Retinal pigment epithelial cell (primary cell): ENCODE results near the gene RGS6.

Experiments
- DNase-seq: peaks from one replicate; pipeline ENCODE4 v3.0.0-alpha.2; 2010; ENCODE audit warnings: low read depth
- H3K4me3 ChIP-seq: 2 replicates; pipeline ENCODE4 v1.5.1; 2011; ENCODE audit warnings: mild to moderate bottlenecking, low read length, control low read depth, moderate library complexity
- CTCF ChIP-seq: conservative IDR thresholded peaks from 2 replicates; pipeline ENCODE4 v1.5.1; 2011; ENCODE audit warnings: low read depth, low read length, control low read depth, inconsistent platforms

The RGS6 gene

GRCh38 chr14:72270749-72271148 lies 338.5 kb downstream of the RGS6 start:
- no peak for TF ChIP-seq CTCF
- H3K4me3 ChIP-seq = no peak overlapping the region
- DNase-seq = no peak

DNA sequence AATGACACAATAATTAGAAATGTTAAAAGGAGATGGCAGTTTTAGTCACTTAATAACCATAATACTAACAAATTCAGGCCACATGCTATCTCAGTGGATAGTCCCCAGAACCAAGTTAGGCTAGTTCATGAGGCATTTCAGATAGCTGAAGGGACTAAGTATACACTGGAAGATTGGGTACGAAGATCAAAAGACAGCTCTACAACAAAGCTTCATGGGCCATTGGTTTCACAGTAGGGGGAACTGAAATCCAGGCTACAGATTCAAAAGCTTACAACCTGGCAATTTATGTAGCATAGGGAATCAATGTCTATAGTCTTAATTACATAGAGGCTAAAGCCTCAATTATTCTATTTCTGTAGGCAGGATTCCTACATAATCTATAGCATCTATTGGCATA lies 343.0 kb downstream of the RGS6 start:
- H3K4me3 ChIP-seq = no peak overlapping the region
- no peak for DNase-seq
- no peak for TF ChIP-seq CTCF

- TF ChIP-seq CTCF = no peak
- H3K4me3 ChIP-seq = no peak overlapping the region
- no peak for DNase-seq
Measured at GRCh38 chr14:72278316-72278715, 346.1 kb downstream of the RGS6 start.

GRCh38 chr14:72284176-72284575 lies 351.9 kb downstream of the RGS6 start:
- no peak for TF ChIP-seq CTCF
- no peak for DNase-seq

DNA sequence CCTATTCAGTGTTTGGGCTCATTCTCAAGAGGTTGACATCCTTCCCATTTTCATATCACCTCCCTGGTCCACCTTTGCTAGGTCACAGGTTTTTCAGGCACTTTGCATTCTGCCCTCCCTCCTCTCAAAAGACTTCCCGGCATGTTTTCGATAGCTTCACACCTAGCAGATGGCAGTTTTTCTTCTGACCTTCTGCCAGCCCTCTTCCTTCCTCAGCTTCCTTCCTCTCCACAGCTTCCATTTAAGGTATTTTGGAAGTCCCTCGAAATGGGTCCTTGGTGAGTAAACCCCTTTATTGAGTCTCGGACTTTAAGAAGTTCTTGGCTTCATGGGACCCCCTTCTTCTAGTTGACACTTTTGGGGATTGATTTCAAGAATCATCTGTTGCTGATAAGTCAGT lies 358.0 kb downstream of the RGS6 start:
- no peak for DNase-seq
- no peak overlapping the region for H3K4me3 ChIP-seq
- TF ChIP-seq CTCF = no peak

More at GRCh38 chr14:72284176-72284575, 351.9 kb downstream of the RGS6 start:
- H3K4me3 ChIP-seq = no peak overlapping the region

GRCh38 chr14:72291908-72292688 lies 359.9 kb downstream of the RGS6 start:
- TF ChIP-seq CTCF = peak; percentile 81
- no peak for DNase-seq
- no peak overlapping the region for H3K4me3 ChIP-seq

DNA sequence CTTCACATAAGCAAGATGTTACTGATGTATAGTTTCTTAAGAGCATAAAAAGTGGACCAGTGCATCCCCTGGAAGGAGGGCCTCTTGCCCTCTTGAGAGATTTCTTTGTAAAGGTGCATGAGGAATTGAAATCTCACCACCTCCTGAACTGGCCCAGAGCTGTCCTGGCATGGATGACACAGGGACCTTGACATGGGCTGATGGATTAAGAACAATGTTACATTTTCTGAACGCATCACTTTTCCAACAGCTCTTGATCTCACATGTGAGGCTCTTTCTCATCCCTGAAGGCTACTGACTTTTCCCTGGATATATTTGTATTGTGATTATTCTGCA lies 360.4 kb downstream of the RGS6 start:
- no peak for DNase-seq
- H3K4me3 ChIP-seq = no peak overlapping the region
- TF ChIP-seq CTCF = no peak
